Endothelial cell of umbilical vein (primary cell): ENCODE data around the gene SRGAP1. TPM values are rescaled to one million over a fixed set of nuclear protein-coding genes. Genes with fewer than 3 reads are reported as not detected.

Experiments used
- BruUV-seq: library from RNA; stranded (reverse); fragments of 400-500 nt; replicated peaks from 2 replicates; lab custom pipeline; 2021; lab: Mats Ljungman, UMichigan
- CTCF ChIA-PET: fragments of 300-600, 350-600 bp; sonication (Branson Sonifier 250); formaldehyde crosslinking; loops from one replicate; lab custom pipeline; 2021; ENCODE audit warnings: antibody characterized with exemption, inconsistent platforms; lab: Charles Lee
- POLR2A ChIA-PET: fragments of 300-600, 350-600 bp; sonication (Branson Sonifier 250); formaldehyde crosslinking; loops from one replicate; lab custom pipeline; 2021; ENCODE audit warnings: antibody characterized with exemption, inconsistent platforms; lab: Charles Lee
- DNase-seq: peaks from one replicate; pipeline ENCODE4 v3.0.0-alpha.2; 2011; ENCODE audit warnings: low read depth, low spot score
- FAIRE-seq: peaks from 2 replicates; lab custom pipeline; 2011; peaks lifted over from hg19 to GRCh38; lab: Jason Lieb, UNC
- H2AFZ ChIP-seq: 2 replicates; pipeline ENCODE4 v1.6.0; 2012; ENCODE audit warnings: low read depth, low read length, control low read depth, inconsistent platforms
- H3K27ac ChIP-seq: 2 replicates; pipeline ENCODE4 v1.5.1; 2011; ENCODE audit warnings: low read depth, mild to moderate bottlenecking, control low read depth, low read length, moderate library complexity; ENCODE audit not compliant: insufficient read depth
- H3K27me3 ChIP-seq, 2 experiments: 2 replicates each; pipeline versions ENCODE4 v1.6.0 to v1.6.1; 2011; ENCODE audit warnings: low read length in 2 of 2, mixed read lengths in 1 of 2; ENCODE audit not compliant: control insufficient read depth in 2 of 2, insufficient read depth in 2 of 2
- H3K36me3 ChIP-seq, 2 experiments: 2 replicates in 1 of 2; 3 replicates in 1 of 2; pipeline ENCODE4 v1.5.1; 2011; ENCODE audit warnings: low read length in 2 of 2, mild to moderate bottlenecking in 1 of 2, moderate library complexity in 1 of 2; ENCODE audit not compliant: control insufficient read depth in 2 of 2, insufficient read depth in 2 of 2; ENCODE audit errors: extremely low read depth in 1 of 2
- H3K4me1 ChIP-seq: 3 replicates; pipeline ENCODE4 v1.5.1; 2011; ENCODE audit warnings: mild to moderate bottlenecking, low read length; ENCODE audit not compliant: control insufficient read depth, insufficient read depth; ENCODE audit errors: extremely low read depth
- H3K4me2 ChIP-seq: 2 replicates; pipeline ENCODE4 v1.6.1; 2011; ENCODE audit warnings: low read length, control low read depth, mixed read lengths; ENCODE audit not compliant: insufficient read depth
- H3K4me3 ChIP-seq, 3 experiments: fragments of 200-600 bp in 1 of 3; sonication (generic), shearing (Covaris generic) in 1 of 3; replicated peaks in 1 of 3; 2 replicates each; pipeline ENCODE4 v1.5.1; 2011 to 2016; ENCODE audit warnings: control low read depth in 3 of 3, low read length in 3 of 3, mild to moderate bottlenecking in 2 of 3, inconsistent platforms in 1 of 3, low read depth in 1 of 3, moderate library complexity in 1 of 3; ENCODE audit not compliant: insufficient read depth in 1 of 3
- H3K79me2 ChIP-seq: 2 replicates; pipeline ENCODE4 v1.6.0; 2012; ENCODE audit warnings: low read length, inconsistent platforms; ENCODE audit not compliant: control insufficient read depth, insufficient read depth
- H3K9ac ChIP-seq: replicated peaks from 2 replicates; pipeline ENCODE3; 2011; ENCODE audit warnings: low read length, control low read depth; ENCODE audit not compliant: insufficient read depth; ENCODE audit errors: extremely low read depth
- H3K9me1 ChIP-seq: replicated peaks from 3 replicates; pipeline ENCODE4 v1.6.0; 2011; ENCODE audit warnings: mild to moderate bottlenecking, low read length; ENCODE audit not compliant: control insufficient read depth, insufficient read depth; ENCODE audit errors: extremely low read depth
- H3K9me3 ChIP-seq: replicated peaks from 2 replicates; pipeline ENCODE4 v1.5.1; 2012; ENCODE audit warnings: low read length, inconsistent platforms; ENCODE audit not compliant: control insufficient read depth, insufficient read depth
- H4K20me1 ChIP-seq: replicated peaks from 2 replicates; pipeline ENCODE3; 2011; ENCODE audit warnings: mild to moderate bottlenecking, low read length; ENCODE audit not compliant: control insufficient read depth, insufficient read depth; ENCODE audit errors: extremely low read depth
- EZH2 ChIP-seq: IDR thresholded peaks from 2 replicates; pipeline ENCODE4 v1.6.1; 2012; ENCODE audit warnings: borderline replicate concordance, low read depth, mild to moderate bottlenecking, moderate library complexity, low read length, inconsistent platforms; ENCODE audit not compliant: severe bottlenecking
- FOS ChIP-seq: IDR thresholded peaks from 2 replicates; pipeline ENCODE4 v1.6.1; 2011; ENCODE audit warnings: mild to moderate bottlenecking, low read length, moderate library complexity, borderline replicate concordance; ENCODE audit not compliant: insufficient read depth
- GATA2 ChIP-seq: IDR thresholded peaks from 2 replicates; pipeline ENCODE4 v1.7.0; 2011; ENCODE audit warnings: low read depth, mild to moderate bottlenecking, moderate library complexity, mixed read lengths, low read length; ENCODE audit not compliant: insufficient read length, insufficient read depth
- JUN ChIP-seq: IDR thresholded peaks from 2 replicates; pipeline ENCODE4 v1.6.1; 2011; ENCODE audit warnings: borderline replicate concordance, low read depth; ENCODE audit not compliant: insufficient read length, insufficient read depth
- MYC ChIP-seq: IDR thresholded peaks from one replicate; pipeline ENCODE4 v1.6.1; 2011; ENCODE audit warnings: mild to moderate bottlenecking, low read depth, low read length
- POLR2A ChIP-seq: IDR thresholded peaks from 2 replicates; pipeline ENCODE4 v1.6.1; 2012; ENCODE audit warnings: low read depth, mild to moderate bottlenecking, control low read depth, low read length
- POLR2AphosphoS5 ChIP-seq: IDR thresholded peaks from 2 replicates; pipeline ENCODE4 v1.6.1; 2012; ENCODE audit warnings: low read depth, mild to moderate bottlenecking, control low read depth, low read length, moderate library complexity; ENCODE audit not compliant: insufficient read depth
- dilution Hi-C: fragments of 300-500 bp; cut with MboI; formaldehyde crosslinking; loops from one replicate; pipeline ENCODE4 v1.15.0; 2019; ENCODE audit warnings: low sequenced_read_pairs; ENCODE audit not compliant: extremely low pct_ligation_motif_present
- intact Hi-C: fragments of 100-400 bp; cut with micrococcal nuclease; formaldehyde crosslinking; loops from one replicate; pipeline ENCODE4 v1.10.0; 2022
- polyA plus RNA-seq, 4 experiments: library from polyadenylated mRNA; depleted of rRNA in 3 of 4; stranded (reverse) in 3 of 4; unstranded in 1 of 4; fragments of >200 nt; gene quantifications; 2 replicates each; pipeline versions ENCODE4 v1.2.1 to v1.2.3, GENCODE V29; 2011 to 2012; ENCODE audit warnings: missing spikeins in 1 of 4
- total RNA-seq: library from RNA; stranded (reverse); gene quantifications from 2 replicates; pipeline ENCODE4 v1.2.3, GENCODE V29; 2021
- TF ChIP-seq, protein P1 (sequence below): IDR thresholded peaks from 2 replicates; pipeline ENCODE4 v1.6.1; 2011; ENCODE audit not compliant: insufficient read depth, insufficient read length
- TF ChIP-seq, protein P2 (sequence below), 2 donors: IDR thresholded peaks; 1 replicate in 1 of 2; 2 replicates in 1 of 2; pipeline ENCODE4 v1.5.1; 2011; ENCODE audit warnings: low read length in 2 of 2, mild to moderate bottlenecking in 2 of 2, moderate library complexity in 2 of 2, control low read depth in 1 of 2, inconsistent platforms in 1 of 2, low read depth in 1 of 2; ENCODE audit not compliant: insufficient read depth in 1 of 2; ENCODE audit errors: extremely low read depth in 1 of 2

SRGAP1 gene
- total and polyA plus RNA-seq, 2 donors (not counting 3 experiments of a cell fraction or from before 2014, with no cell fraction given) = 4.9 to 16.3 TPM

DNA sequence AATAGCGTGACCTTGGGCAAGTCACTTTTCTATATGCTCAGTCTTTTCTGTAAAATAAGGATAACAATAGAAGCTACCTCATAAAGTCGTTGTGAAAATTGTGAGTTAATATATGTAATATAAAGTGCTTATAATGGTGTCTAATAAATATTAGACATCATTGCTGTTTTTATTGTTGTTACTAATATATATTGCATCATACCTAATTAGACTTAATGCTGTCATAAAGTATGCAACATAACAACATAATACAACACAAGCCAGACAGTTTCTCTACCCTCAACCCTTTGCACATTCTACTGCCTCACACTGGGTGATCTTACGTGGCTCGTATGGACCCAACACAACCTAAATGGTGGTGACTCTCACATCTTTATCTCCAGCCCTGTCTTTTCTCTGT is 240.7 kb downstream of the SRGAP1 start:
- no peaks in the 10 kb centered on the region for H4K20me1 ChIP-seq
- DNase-seq (no peak), FAIRE-seq (no peak)
- no peak overlapping the region for H3K4me2 ChIP-seq
- H2AFZ ChIP-seq = no peak overlapping the region
- no peaks in the 10 kb centered on the region for H3K79me2 ChIP-seq
- peaks cover 18% of the 10 kb centered on the region for H3K4me1 ChIP-seq
- dilution Hi-C loops (no loop called here), intact Hi-C loops (no loop called here)
- H3K9me1 ChIP-seq = no peaks in the 10 kb centered on the region
- H3K4me3 ChIP-seq = no peak overlapping the region
- CTCF ChIA-PET = interaction anchor here (1.3 kb wide), 1 partner anchor 222 kb away, joined by 3 read pairs; no protein-coding TSS in a partner anchor
- H3K9ac ChIP-seq = no peak overlapping the region
- no peaks in the 10 kb centered on the region for H3K9me3 ChIP-seq
- POLR2A ChIA-PET = no interaction called here
- BruUV-seq = no TSS peak
- no peaks in the 10 kb centered on the region for H3K36me3 ChIP-seq
- no peaks in the 10 kb centered on the region for H3K27me3 ChIP-seq
- H3K27ac ChIP-seq = no peak overlapping the region
- no peak for TF ChIP-seq POLR2A
- TF ChIP-seq, protein P1, sequence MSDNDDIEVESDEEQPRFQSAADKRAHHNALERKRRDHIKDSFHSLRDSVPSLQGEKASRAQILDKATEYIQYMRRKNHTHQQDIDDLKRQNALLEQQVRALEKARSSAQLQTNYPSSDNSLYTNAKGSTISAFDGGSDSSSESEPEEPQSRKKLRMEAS = no peak
- TF ChIP-seq MYC = no peak
- TF ChIP-seq POLR2AphosphoS5 = no peak
- no peak for TF ChIP-seq EZH2
- no peak for TF ChIP-seq GATA2
- TF ChIP-seq, protein P2, sequence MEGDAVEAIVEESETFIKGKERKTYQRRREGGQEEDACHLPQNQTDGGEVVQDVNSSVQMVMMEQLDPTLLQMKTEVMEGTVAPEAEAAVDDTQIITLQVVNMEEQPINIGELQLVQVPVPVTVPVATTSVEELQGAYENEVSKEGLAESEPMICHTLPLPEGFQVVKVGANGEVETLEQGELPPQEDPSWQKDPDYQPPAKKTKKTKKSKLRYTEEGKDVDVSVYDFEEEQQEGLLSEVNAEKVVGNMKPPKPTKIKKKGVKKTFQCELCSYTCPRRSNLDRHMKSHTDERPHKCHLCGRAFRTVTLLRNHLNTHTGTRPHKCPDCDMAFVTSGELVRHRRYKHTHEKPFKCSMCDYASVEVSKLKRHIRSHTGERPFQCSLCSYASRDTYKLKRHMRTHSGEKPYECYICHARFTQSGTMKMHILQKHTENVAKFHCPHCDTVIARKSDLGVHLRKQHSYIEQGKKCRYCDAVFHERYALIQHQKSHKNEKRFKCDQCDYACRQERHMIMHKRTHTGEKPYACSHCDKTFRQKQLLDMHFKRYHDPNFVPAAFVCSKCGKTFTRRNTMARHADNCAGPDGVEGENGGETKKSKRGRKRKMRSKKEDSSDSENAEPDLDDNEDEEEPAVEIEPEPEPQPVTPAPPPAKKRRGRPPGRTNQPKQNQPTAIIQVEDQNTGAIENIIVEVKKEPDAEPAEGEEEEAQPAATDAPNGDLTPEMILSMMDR (IDR thresholded peaks at IDR 0.05; ENCODE audit: extremely low read depth in 1 of 2, insufficient read depth in 1 of 2, low read depth in 1 of 2, low read length in 2 of 2) = no peak
- TF ChIP-seq JUN = no peak
- no peak for TF ChIP-seq FOS
